ENCODE measurements around the gene ELMO1. TPM values are rescaled to one million over a fixed set of nuclear protein-coding genes. Genes with fewer than 3 reads are reported as not detected.

The ELMO1 gene
- total and polyA plus RNA-seq, 2 of the 13 experiments (the other 11 are each of a cell fraction or from before 2014, with no cell fraction given): 0.11 to 0.17 TPM

GRCh38 chr7:37424995-37425394 lies 23.7 kb downstream of the ELMO1 start:
- no peak for ATAC-seq

GRCh38 chr7:37424521-37424920 lies 24.1 kb downstream of the ELMO1 start:
- ChIA-PET POLR2A (no interaction called here), CTCF (ENCODE audit: low intra/inter-chr PET ratio, low total read pairs) (no interaction called here)
- no peak overlapping the region for H2AFZ ChIP-seq (ENCODE audit: low read length)
- no peaks in the 10 kb centered on the region for H3K36me3 ChIP-seq (replicated peaks in 1 of 2; ENCODE audit: control insufficient read depth in 1 of 2, insufficient read depth in 2 of 2, low read length in 2 of 2)
- H3K4me3 ChIP-seq (replicated peaks in 1 of 3; ENCODE audit: insufficient read depth in 1 of 3, low read depth in 2 of 3, low read length in 3 of 3): no peak overlapping the region
- intact Hi-C loops (cut with micrococcal nuclease; ENCODE audit: unreplicated experiment) (no loop called here), in situ Hi-C loops (cut with HindIII; ENCODE audit: extremely low pct_ligation_motif_present, low pct_unique_long_range_greater_than_20kb) (no loop called here)
- FAIRE-seq (no peak), ATAC-seq (no peak), DNase-seq (ENCODE audit: low spot score) (no peak)
- H3K9ac ChIP-seq (ENCODE audit: insufficient read depth, low read depth, low read length): no peak overlapping the region
- no peaks in the 10 kb centered on the region for H3K4me1 ChIP-seq (ENCODE audit: insufficient read depth, low read length)
- H3K27me3 ChIP-seq (ENCODE audit: control insufficient read depth in 1 of 2, insufficient read depth in 2 of 2, low read length in 2 of 2): no peaks in the 10 kb centered on the region
- no TSS peak for BruUV-seq (replicated peaks)
- no peaks in the 10 kb centered on the region for H3K79me2 ChIP-seq (ENCODE audit: insufficient read depth, low read length)
- H4K20me1 ChIP-seq (ENCODE audit: insufficient read depth, low read length): no peaks in the 10 kb centered on the region
- no peak overlapping the region for H3K27ac ChIP-seq (ENCODE audit: extremely low read length, insufficient read depth, low read length)
- 0% methylated on average over 1 of the region's 1 CpG for WGBS (ENCODE audit: low lambda C conversion rate)
- H3K9me3 ChIP-seq (ENCODE audit: low read length): no peaks in the 10 kb centered on the region
- no peak overlapping the region for H3K4me2 ChIP-seq (ENCODE audit: low read depth, low read length)
- TF ChIP-seq ISX (CRISPR knock-in tag; conservative IDR thresholded peaks at IDR 0.05): no peak
- no peak for TF ChIP-seq ZNF30 (CRISPR knock-in tag; IDR thresholded peaks at IDR 0.05)
- TF ChIP-seq KDM1A (CRISPR knock-in tag; IDR thresholded peaks at IDR 0.05): no peak
- TF ChIP-seq ZNF672 (CRISPR knock-in tag; IDR thresholded peaks at IDR 0.05): no peak
- no peak for TF ChIP-seq KDM5A (IDR thresholded peaks at IDR 0.05; ENCODE audit: borderline replicate concordance, low read length)
- TF ChIP-seq ZNF44 (CRISPR knock-in tag; IDR thresholded peaks at IDR 0.05): no peak
- TF ChIP-seq ZNF230 (CRISPR knock-in tag; IDR thresholded peaks at IDR 0.05): no peak
- TF ChIP-seq GTF2F1 (IDR thresholded peaks at IDR 0.05; ENCODE audit: low read length): no peak
- no peak for TF ChIP-seq HMGXB4 (CRISPR knock-in tag; IDR thresholded peaks at IDR 0.05; ENCODE audit: borderline replicate concordance in 1 of 2, low read depth in 1 of 2)
- TF ChIP-seq ZNF350 (CRISPR knock-in tag; IDR thresholded peaks at IDR 0.05; ENCODE audit: borderline replicate concordance, low read depth): no peak
- TF ChIP-seq SIN3B (IDR thresholded peaks at IDR 0.05; ENCODE audit: low read length): no peak
- no peak for TF ChIP-seq ELF4 (CRISPR knock-in tag; IDR thresholded peaks at IDR 0.05; ENCODE audit: borderline replicate concordance)
- TF ChIP-seq SSRP1 (CRISPR knock-in tag; IDR thresholded peaks at IDR 0.05): no peak
- no peak for TF ChIP-seq ZSCAN21 (CRISPR knock-in tag; IDR thresholded peaks at IDR 0.05; ENCODE audit: borderline replicate concordance)

More at GRCh38 chr7:37424995-37425394, 23.7 kb downstream of the ELMO1 start:
- intact Hi-C loops (cut with micrococcal nuclease; ENCODE audit: unreplicated experiment) (no loop called here), in situ Hi-C loops (cut with HindIII; ENCODE audit: extremely low pct_ligation_motif_present, low pct_unique_long_range_greater_than_20kb) (no loop called here)
- H3K27me3 ChIP-seq (ENCODE audit: control insufficient read depth in 1 of 2, insufficient read depth in 2 of 2, low read length in 2 of 2): no peaks in the 10 kb centered on the region
- DNase-seq (ENCODE audit: low spot score) (no peak), FAIRE-seq (no peak)
- no peak overlapping the region for H3K27ac ChIP-seq (ENCODE audit: extremely low read length, insufficient read depth, low read length)
- no peaks in the 10 kb centered on the region for H3K9me3 ChIP-seq (ENCODE audit: low read length)
- no peaks in the 10 kb centered on the region for H3K79me2 ChIP-seq (ENCODE audit: insufficient read depth, low read length)
- POLR2A ChIA-PET: no interaction called here
- no peak overlapping the region for H3K4me3 ChIP-seq (replicated peaks in 1 of 3; ENCODE audit: insufficient read depth in 1 of 3, low read depth in 2 of 3, low read length in 3 of 3)
- H2AFZ ChIP-seq (ENCODE audit: low read length): no peak overlapping the region
- no peak overlapping the region for H3K4me2 ChIP-seq (ENCODE audit: low read depth, low read length)
- 60% methylated on average over 2 of the region's 2 CpGs for WGBS (ENCODE audit: low lambda C conversion rate)
- no peaks in the 10 kb centered on the region for H4K20me1 ChIP-seq (ENCODE audit: insufficient read depth, low read length)
- H3K9ac ChIP-seq (ENCODE audit: insufficient read depth, low read depth, low read length): no peak overlapping the region
- TF ChIP-seq AGO1 (IDR thresholded peaks at IDR 0.05; ENCODE audit: low read depth, low read length, poor library complexity, severe bottlenecking) (no peak), TBL1XR1 (IDR thresholded peaks at IDR 0.05; ENCODE audit: borderline replicate concordance, low read length, partially characterized antibody) (no peak), MTF2 (CRISPR knock-in tag; IDR thresholded peaks at IDR 0.05; ENCODE audit: borderline replicate concordance) (no peak), ZNF414 (CRISPR knock-in tag; IDR thresholded peaks at IDR 0.05) (no peak)
- H3K36me3 ChIP-seq (replicated peaks in 1 of 2; ENCODE audit: control insufficient read depth in 1 of 2, insufficient read depth in 2 of 2, low read length in 2 of 2): no peaks in the 10 kb centered on the region
- no TSS peak for BruUV-seq (replicated peaks)
- H3K4me1 ChIP-seq (ENCODE audit: insufficient read depth, low read length): no peaks in the 10 kb centered on the region
- CTCF ChIA-PET (ENCODE audit: low intra/inter-chr PET ratio, low total read pairs): no interaction called here

Data from HepG2 (cell line).